Measurements from ENCODE around the gene RABGAP1L.
"Not testable (repeated sequence)": the region's sequence is repeated elsewhere in the genome, so short reads cannot be mapped to it uniquely, and the experiment has no call there.

Gene RABGAP1L

DNA sequence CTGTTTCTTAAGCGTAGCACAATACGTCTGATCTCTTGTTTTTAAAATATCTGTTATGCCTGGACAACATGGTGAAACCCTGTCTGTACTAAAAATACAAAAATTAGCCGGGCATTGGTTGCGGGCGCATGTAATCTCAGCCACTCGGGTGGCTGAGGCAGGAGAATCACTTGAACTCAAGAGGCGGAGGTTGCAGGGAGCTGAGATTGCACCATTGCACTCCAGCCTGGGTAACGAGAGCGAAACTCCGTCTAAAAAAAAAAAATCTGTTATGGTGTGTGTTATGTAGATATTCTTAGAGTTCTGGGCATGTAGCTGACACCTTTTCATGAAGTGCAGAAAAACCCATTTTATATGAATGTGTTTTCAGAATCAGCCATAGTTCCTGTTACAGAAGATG lies 38.2 kb downstream of the RABGAP1L start:
- DNase-seq (ENCODE audit: low spot score) = no peak

DNA sequence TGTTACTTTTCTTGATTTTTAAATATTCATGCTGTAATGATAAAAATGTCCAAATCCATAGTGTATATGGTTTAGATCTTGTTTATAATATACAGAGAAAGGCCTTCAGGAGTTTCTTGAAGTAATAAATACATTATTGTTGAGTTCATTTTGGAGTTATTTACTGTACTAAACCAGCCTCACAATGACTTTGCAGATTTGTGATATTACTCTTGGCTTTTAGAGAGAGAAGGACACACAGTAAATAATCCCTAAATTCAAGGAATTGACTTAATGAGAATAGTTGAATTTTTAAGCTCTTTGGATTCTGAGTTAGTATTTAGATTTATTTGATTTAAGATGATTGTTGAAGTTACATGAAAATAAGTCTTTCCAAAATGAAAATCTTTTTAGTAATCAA lies 38.9 kb downstream of the RABGAP1L start:
- no peak for DNase-seq (ENCODE audit: low spot score)

DNA sequence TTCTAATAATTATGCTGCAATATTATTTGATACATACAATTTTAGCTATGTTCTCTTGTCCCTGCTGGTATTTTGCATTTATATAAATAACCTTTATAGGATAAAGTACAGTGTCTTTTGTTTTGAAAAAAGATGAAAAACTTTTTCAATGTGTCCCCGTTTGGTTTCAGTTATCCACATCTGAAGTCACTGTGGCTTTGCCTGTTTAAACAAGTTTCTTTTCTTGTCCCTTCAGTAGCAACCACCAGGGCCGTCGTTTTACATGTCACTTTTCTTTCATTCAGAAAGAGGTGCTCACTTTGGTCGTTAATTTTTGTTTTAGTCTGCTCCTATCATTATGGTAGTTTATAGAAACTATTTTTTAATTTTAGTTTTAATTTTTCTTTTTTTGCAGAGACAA lies 41.4 kb downstream of the RABGAP1L start:
- DNase-seq (ENCODE audit: low spot score) = no peak

DNA sequence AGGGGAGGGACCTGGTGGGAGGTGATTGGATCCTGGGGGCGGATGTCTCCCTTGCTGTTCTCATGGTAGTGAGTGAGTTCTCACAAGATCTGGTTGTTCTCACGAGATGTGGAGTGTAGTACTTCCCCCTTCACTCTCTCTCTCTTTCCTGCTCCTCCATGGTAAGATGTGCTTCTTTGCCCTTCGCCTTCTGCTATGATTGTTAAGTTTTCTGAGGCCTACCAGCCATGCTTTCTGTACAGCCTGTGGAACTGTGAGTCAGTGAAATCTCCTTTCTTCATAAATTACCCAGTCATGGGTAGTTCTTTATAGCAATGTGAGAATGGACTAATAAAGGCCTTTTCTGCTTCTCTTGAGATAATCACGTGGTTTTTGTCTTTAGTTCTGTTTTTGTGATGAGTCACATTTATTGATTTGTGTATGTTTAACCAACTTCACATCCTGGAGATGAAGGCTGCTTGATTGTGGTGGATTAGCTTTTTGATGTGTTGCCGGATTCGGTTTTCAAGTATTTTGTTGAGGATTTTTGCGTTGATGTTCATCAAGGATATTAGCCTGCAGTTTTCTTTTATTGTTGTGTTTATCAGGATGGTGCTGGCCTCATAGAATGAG lies 45.5 kb downstream of the RABGAP1L start:
- DNase-seq (ENCODE audit: low spot score) = no peak

DNA sequence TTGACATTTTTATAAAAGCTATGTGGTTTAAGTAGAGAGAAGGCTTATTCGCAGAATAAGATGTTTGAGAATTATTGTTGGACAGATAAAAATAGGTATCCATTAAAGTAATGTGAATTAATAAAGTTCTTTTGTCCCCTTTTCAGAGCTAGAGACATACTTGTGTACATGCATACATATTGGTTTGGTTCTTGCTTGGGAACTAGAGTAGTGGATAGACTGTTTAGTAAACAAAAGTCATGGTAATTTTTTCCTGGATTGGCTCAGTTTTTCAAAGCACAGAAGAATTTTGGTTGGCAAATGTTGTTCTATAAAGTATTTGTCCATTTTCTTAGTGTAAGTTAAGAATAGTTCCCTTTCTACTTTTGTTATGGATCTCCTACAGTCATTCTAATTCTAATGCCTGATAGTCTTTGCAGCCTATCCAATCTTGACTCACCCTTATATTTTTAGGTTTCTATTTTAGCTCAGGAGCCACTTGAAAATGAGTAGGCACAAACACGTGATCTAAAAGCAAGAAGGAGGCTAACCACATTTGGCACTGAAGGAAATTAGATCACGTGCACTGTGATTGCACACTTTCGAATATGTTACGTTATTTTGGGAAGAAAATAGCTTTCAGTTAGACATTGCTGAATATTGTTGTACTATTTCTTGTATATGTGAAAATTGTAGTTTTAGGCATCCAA lies 47.0 kb downstream of the RABGAP1L start:
- no peak for DNase-seq (ENCODE audit: low spot score)

DNA sequence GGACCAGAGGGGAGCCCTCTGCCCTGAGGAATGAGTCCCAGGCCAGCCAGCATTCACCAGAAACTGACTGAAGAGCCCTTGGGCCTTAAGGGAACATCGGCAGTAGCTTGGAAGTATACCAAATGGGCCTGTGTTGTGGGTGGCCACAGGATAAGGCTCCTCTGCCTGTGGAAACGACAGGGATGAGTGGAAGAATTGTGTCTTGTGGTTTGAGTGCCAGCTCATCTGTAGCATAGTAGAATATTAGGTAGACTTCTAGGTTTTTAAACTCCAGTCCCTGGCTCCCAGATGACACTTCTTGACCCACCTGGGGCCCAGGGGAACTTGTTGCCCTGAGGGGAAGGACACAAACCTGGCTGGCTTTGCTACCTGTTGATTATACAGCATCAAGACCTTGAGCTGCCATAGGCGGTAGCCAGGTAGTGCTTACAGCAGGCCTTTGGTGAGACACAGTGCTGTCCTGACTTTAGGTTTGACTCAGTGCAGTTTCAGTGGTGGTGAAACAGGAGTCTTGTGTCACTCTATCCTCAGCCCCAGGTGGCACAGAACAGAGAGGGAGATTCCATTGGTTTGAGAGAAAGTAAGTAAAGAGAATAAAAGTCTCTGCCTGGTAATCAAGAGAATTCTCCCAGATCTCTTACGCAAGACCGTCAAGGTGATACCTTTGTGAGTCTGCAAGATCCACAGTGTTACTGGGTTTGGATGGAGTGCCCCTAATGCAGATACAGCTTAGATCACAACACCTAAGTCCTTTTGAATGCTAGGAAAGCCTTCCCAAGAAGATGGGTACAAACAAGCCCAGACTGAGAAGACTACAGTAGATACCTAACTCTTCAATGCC lies 50.2 kb downstream of the RABGAP1L start:
- DNase-seq (ENCODE audit: low spot score) = no peak

DNA sequence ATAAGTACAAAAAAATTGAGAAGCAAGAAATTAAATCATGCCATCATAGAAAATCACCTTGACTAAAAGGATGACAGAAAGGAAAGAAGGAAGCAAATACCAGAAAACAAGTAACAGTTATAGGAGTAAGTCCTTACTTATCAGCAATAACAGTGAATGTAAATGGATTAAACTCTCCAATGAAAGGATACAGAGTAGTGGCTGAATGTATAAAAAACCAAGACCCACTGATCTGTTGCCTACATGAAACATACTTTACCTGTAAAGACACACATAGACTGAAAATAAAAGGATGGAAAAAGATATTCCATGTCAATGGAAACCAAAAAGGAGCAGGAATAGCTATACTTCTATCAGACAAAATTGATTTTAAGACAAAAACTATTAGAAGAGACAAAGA lies 52.2 kb downstream of the RABGAP1L start:
- no peak for DNase-seq (ENCODE audit: low spot score)

DNA sequence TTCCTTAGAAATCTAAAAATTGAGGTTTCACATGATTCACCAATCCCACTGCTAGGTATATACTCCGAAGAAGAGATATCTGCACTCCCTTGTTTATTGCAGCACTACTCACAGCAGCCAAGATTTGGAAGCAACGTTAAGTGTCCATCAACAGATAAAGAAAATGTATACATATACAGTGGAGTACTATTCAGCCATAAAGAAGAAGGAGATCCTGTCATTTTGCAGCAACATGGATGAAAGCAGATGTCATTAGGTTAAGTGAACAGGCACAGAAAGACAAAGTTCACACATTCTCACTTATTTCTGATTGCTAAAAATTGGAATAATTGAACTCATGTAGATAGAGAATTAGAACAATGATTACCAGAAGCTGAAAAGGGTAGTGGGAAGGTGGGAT lies 56.4 kb downstream of the RABGAP1L start:
- no peak for DNase-seq (ENCODE audit: low spot score)

DNA sequence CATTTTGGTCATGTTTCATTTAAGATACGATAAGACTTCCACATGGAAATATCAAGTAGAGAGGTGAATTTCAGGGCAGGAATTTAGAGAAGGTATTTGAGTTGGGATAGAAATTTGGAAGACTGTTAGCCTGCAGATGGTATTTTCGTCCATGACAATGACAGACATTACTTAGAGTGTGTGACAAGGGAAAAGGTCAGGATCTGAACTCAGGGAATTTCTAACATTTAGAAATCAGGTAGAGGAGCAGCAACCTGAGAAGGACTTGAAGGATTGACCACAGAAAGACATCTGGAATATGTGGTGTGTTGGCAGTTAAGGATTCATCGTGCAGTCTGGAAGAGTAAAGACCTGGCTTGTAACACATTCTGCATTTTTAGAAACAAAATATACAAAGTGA lies 57.9 kb downstream of the RABGAP1L start:
- no peak for DNase-seq (ENCODE audit: low spot score)

DNA sequence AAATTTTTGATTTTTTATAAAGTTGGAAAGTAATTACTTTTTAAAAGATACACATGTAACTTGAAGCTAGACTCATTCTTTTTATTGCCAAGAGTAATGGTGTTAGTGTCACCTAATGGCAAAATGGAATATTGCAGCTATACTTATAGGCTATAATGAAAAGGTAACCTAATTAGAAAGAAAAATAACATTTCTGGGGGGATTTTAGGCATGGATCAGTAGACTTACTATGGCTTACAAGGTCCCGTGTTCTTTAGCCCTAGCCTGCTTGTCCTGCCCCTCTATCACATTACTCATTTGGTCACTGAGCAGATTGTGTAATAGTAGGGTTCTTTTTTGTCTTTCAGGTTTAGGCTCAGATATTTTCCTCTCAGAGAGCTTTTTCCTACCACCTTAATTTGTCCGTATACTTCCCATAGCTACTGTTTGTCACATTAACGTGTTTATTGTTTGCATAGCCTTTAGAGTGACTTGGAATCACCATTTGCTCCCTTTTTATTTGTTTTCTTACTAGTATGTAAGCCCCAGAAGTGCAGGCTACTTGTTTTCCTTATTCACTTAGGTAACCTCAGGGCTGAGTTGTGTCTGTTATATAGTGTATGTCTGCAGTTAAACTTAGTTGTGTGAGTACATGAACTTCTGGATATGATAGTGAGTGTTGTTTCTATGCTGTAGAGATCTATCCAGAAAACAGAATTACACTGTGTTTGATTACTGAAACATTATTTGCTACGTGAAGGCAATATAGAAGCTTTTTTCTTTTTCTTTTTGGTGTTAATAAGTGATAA lies 58.7 kb downstream of the RABGAP1L start:
- peak; percentile 87 for DNase-seq (ENCODE audit: low spot score)

DNA sequence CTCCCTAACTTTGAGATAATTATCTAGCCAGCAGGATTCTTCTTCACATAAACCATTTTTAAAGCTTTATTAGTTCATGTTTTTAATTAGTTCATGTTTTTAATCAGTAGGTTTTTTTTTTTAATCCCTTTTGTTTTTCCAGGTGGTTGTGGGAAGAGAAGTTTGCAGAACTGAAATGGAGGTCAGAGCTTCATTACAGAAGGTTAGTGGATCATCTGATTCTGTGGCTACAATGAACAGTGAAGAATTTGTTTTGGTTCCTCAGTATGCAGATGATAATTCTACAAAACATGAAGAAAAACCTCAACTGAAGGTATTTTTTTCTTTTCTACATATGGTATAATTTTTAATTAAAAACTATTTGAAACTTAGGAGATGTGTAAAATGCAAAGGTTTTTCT lies 59.7 kb downstream of the RABGAP1L start:
- DNase-seq (ENCODE audit: low spot score) = peak; percentile 36

DNA sequence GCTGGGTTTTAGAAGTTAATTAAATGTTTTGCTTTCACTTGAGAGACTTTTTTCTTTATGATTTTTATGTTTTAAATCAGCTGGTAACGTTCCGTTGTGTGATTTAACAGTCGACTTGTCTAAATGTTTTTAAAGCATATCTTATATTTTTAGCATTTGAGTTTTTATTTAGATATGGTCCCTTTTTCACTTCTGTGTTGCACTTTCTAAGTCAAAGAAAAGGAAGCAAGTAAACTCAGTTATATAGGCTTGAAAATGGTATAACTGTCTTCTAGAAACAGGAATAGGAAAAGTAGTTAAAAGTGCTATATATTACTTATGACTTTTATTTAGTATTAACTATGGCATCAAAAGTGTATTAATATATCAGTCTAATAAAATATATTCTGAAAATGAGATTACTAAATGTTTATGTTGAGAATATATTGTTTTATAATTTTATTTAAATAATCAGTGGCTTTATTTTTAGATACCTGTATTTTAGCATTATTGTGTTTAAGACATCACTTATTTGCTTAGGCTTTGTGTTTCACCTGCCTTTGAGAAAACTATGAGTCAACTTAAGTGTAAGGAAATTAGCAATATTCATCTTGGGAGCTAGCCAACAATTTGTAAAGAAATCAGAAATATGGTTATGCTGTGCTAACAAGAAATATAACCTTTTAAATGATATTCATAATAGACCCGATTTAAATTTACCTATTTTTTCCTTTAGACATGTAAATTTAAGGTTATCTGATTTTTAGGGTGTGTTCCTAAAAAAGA lies 60.5 kb downstream of the RABGAP1L start:
- DNase-seq (ENCODE audit: low spot score) = no peak

DNA sequence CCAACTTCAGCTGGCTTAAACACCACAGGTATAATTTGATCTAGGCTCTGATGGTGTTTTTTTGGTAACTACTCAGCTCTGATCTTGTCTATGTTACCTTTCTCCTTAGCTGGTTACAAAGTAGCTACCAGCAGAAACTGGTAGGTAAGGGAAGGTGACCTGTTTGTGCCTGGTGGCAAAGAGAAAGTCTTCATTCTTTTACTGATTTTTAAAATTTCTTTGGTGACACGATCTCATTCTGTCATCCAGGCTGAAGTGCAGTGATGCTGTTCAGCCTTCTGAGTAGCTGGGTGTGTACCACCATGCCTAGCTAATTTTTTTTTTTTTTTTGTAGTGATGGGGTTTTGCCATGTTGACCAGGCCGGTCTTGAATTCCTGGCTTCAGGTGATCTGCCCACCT lies 62.4 kb downstream of the RABGAP1L start:
- no peak for DNase-seq (ENCODE audit: low spot score)

DNA sequence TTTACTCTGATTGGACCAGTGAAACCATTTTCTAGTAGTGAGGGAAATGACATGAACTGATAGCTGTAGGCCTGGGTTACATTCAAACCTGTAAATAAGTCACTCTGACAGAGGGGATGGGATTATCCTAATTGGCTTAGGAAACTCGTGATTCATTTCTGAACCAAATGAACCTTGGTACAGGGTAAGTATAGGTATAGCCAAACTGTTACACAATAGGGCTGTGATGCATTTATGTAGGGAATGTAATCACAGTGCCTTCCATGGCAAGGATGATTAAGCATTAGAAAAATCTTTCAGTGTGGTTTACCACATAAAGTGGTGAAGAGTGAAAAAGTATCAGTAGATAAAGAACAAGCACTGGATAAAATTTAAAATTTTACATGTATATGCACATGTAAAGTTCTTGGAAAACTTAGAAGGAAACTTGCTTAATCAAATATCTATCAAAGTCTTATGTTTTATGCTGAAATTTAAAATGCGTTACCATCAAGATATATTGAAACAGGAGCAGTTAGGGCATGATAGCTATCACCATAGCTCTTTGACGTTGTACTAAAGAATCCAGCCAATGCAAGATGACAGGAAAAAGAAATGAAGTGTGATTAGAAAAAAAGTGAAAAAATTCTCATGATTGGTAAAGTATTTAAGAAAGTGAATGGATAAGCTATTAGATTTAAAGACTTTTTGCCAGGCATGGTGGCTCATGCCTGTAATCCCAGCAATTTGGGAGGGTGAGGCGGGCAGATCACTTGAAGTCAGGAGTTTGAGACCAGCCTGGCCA lies 63.0 kb downstream of the RABGAP1L start:
- DNase-seq (ENCODE audit: low spot score) = no peak

DNA sequence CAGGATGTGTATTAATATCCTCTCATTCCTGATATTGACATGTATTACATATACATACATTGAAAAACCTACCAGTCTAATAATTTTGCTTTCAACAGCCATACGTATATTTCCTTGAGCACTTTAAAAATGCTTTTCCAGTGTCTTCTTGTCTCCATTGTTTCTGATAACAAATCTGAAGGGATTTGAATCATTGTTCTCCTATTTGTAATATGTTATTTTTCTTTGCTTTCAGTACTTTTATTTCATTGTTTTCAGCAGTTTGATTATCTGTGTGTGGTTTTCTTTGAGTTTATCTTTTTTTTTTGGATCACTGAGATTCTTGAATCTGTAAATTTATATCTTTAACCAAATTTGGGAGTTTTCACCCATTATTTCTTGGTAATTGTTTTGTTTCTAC lies 65.3 kb downstream of the RABGAP1L start:
- DNase-seq (ENCODE audit: low spot score) = no peak

DNA sequence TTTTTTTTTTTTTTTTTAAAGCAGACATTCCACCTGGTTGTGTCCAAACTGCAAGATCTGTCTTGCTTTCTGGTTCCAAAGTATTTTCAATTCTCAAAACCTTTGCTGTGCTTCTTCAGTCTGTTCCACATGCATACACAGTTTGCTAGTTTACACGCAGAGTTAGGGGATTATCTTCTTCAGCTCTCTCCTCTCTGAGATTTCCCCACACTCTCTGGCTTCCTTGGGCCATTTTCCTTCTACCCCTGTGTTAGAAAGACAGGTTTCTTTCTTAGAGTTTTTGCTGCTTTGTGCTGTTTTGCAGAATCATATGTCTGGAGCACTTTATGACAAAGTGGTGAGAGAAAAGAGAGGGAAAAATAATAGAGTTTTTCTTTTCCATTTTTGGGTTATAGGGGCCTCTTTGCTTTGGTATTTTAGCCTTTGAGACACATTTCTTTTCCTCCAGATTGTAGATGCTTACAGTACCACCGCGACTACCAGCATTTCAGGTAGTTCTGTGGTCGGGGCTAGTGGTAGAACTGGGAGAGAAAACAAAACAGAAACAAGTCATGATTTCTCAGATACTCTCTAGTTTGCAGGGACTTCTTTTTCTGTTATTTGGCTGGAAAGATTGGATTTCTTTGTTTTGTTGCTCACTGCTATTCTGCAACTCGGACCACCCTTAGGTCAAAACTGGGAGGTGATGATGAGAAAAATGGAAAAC lies 66.3 kb downstream of the RABGAP1L start:
- DNase-seq (ENCODE audit: low spot score) = no peak

DNA sequence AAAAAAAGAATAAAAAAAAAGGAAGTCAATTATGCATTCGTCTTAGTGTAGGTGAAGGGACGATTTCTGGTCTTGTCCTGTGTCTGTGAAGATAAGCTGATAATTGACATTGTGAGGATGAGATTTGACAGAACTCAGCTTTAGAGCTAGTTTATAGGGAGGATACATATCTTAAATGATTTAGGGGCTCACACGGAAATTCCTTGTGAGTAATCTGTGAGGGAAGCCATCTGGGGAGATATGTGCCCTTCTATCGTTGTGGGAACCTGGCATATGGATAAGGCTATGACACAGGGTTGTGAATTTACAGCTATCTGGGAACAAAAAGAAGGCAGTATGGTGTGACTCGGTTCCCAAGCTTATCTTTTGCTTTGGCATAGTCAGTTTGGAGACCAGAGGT lies 71.1 kb downstream of the RABGAP1L start:
- no peak for DNase-seq (ENCODE audit: low spot score)

DNA sequence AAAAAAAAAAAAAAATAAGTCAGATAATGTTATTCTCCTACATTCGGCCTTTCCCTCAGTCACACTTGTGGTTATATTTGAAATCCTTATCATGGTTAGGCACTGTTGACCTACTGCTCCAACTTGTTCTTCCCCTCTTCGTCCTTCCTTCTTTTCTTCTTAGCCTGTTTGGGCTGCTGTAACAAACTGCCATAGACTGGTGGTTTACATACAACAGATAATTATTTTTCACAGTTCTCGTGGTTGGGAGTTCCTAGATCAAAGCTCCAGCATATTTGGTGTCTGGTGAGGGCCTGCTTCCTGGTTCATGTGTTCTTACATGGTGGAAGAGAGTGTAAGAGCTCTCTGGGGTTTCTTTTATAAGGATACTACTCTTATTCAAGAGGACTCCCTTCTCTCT lies 73.4 kb downstream of the RABGAP1L start:
- peak; percentile 15 for DNase-seq (ENCODE audit: low spot score)

DNA sequence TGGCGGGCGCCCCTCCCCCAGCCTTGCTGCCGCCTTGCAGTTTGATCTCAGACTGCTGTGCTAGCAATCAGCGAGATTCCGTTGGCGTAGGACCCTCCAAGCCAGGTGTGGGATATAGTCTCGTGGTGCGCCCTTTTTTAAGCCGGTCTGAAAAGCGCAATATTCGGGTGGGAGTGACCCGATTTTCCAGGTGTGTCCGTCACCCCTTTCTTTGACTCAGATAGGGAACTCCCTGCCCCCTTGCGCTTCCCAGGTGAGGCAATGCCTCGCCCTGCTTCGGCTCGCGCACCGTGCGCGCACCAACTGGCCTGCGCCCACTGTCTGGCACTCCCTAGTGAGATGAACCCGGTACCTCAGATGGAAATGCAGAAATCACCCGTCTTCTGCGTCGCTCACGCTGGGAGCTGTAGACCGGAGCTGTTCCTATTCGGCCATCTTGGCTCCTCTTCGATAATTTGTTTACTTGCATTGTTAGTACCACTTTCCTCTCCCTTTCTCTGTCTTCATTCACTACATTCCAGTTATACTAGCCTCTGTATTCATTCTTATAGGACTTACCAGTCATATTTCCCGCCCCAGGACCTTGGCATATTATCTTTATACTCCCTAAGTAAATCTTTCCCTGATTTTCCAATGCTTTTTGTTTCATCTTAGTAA lies 79.7 kb downstream of the RABGAP1L start:
- not testable (repeated sequence) for DNase-seq (ENCODE audit: low spot score)

DNA sequence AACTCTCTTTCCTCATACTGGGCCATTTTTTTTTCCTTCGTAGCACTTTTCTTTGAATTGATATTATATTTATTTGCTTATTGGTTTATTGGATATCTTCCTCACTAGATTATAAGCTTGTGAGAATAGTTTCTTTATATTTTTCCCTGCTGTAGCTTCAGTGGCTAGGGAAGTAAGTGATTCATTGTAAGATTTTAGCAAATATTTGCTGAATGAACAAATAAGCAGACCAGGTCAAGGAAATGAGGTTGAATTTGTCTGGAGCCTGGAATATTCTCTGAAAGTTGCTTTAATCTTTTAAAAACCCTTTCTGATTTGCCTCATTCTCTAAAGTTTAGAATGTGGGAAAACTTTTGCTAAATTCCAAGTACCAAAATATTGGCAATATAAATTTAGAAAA lies 80.2 kb downstream of the RABGAP1L start:
- DNase-seq (ENCODE audit: low spot score) = no peak
